GM12878 (cell line): ENCODE results near the gene ATP13A2. TPM values are rescaled to one million over a fixed set of nuclear protein-coding genes. Genes with fewer than 3 reads are reported as not detected.

ENCODE experiments used
- BCL11A ChIP-seq: IDR thresholded peaks from 2 replicates; pipeline ENCODE4 v1.6.1; 2011; ENCODE audit warnings: low read depth, low read length
- BHLHE40 ChIP-seq, 2 experiments: fragments of 450-650 bp in 1 of 2; IDR thresholded peaks; 2 replicates each; pipeline ENCODE4 v1.6.1; 2011 to 2017; ENCODE audit warnings: low read depth in 2 of 2, borderline replicate concordance in 1 of 2, improper control_type of control experiment in 1 of 2, low read length in 1 of 2, mild to moderate bottlenecking in 1 of 2
- CREB1 ChIP-seq: IDR thresholded peaks from 2 replicates; pipeline ENCODE4 v1.6.1; 2012; ENCODE audit warnings: low read depth, mild to moderate bottlenecking, inconsistent platforms
- DPF2 ChIP-seq: fragments of 450-650 bp; IDR thresholded peaks from 2 replicates; pipeline ENCODE4 v1.6.1; 2017; ENCODE audit warnings: mild to moderate bottlenecking
- EZH2 ChIP-seq: IDR thresholded peaks from 2 replicates; pipeline ENCODE4 v1.6.1; 2012; ENCODE audit warnings: low read depth, mild to moderate bottlenecking, control low read depth, inconsistent platforms, low read length, borderline replicate concordance; ENCODE audit not compliant: control insufficient read depth
- FOXM1 ChIP-seq: IDR thresholded peaks from 2 replicates; pipeline ENCODE4 v1.6.1; 2012; ENCODE audit warnings: low read depth, mild to moderate bottlenecking, inconsistent platforms, low read length, moderate library complexity
- NFIC ChIP-seq: IDR thresholded peaks from 2 replicates; pipeline ENCODE4 v1.6.1; 2012; ENCODE audit warnings: low read depth, mild to moderate bottlenecking, inconsistent platforms, low read length, moderate library complexity
- polyA plus RNA-seq, 11 experiments: library from polyadenylated mRNA; depleted of rRNA in 4 of 11; unstranded in 6 of 11; stranded (reverse) in 5 of 11; fragments of >200 nt; fragmentation: Nextera tagmentation in 4 of 11; fragmentation: Illumina TruSeq in 1 of 11; extraction: Ambion mirVana in 4 of 11; extraction: Trizol in 1 of 11; gene quantifications; 1 replicate in 1 of 11; 2 replicates in 10 of 11; pipeline versions ENCODE4 v1.2.1 to v1.2.3, GENCODE V29; 2011 to 2016; ENCODE audit warnings: inconsistent platforms in 2 of 11, missing spikeins in 2 of 11, low read depth in 1 of 11
- total RNA-seq, 4 experiments: library from RNA; depleted of rRNA in 3 of 4; stranded (reverse); fragments of >200 nt in 3 of 4; fragmentation: Illumina TruSeq in 1 of 4; extraction: Trizol in 1 of 4; gene quantifications; 2 replicates each; pipeline versions ENCODE4 v1.2.1 to v1.2.3, GENCODE V29; 2013 to 2021
- TF ChIP-seq, protein P1 (sequence below): fragments of 450-650 bp; formaldehyde crosslinking; IDR thresholded peaks from 2 replicates; pipeline ENCODE4 v1.4.0; 2020; ENCODE audit warnings: mild to moderate bottlenecking, moderate library complexity
- TF ChIP-seq, protein P2 (sequence below): fragments of 150-350 bp; IDR thresholded peaks from 2 replicates; pipeline ENCODE4 v1.6.1; 2014; ENCODE audit warnings: mild to moderate bottlenecking, low read depth, low read length
- TF ChIP-seq, protein P3 (sequence below): IDR thresholded peaks from 2 replicates; pipeline ENCODE4 v1.6.1; 2012; ENCODE audit warnings: improper control_type of control experiment, low read depth, low read length; ENCODE audit not compliant: insufficient replicate concordance

ATP13A2 gene
- total and polyA plus RNA-seq, 10 of the 15 experiments (the other 5 are each of a cell fraction or from before 2014, with no cell fraction given): 0.24 to 30.5 (median 8.0) TPM

DNA sequence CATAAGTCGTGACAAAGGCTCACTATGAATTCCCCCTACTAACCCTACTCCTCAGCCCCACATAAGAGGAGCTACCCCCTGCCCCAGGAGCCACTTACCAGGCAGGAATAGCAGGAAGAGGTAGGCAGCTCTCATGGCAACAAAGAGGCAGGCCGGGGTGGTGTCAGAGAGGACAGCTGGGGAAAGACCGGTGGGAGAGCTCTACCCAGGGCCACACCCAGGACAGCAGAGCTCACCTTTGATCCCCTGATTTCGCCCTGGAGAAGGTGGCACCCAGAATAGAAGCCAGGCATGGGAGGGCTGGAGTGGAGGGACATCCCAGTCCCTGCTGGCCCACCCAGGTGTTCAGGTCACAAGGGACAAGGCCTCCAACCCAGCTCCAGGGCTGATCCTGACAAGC is 33.6 kb downstream of the ATP13A2 start (continued):
- TF ChIP-seq, protein P1, sequence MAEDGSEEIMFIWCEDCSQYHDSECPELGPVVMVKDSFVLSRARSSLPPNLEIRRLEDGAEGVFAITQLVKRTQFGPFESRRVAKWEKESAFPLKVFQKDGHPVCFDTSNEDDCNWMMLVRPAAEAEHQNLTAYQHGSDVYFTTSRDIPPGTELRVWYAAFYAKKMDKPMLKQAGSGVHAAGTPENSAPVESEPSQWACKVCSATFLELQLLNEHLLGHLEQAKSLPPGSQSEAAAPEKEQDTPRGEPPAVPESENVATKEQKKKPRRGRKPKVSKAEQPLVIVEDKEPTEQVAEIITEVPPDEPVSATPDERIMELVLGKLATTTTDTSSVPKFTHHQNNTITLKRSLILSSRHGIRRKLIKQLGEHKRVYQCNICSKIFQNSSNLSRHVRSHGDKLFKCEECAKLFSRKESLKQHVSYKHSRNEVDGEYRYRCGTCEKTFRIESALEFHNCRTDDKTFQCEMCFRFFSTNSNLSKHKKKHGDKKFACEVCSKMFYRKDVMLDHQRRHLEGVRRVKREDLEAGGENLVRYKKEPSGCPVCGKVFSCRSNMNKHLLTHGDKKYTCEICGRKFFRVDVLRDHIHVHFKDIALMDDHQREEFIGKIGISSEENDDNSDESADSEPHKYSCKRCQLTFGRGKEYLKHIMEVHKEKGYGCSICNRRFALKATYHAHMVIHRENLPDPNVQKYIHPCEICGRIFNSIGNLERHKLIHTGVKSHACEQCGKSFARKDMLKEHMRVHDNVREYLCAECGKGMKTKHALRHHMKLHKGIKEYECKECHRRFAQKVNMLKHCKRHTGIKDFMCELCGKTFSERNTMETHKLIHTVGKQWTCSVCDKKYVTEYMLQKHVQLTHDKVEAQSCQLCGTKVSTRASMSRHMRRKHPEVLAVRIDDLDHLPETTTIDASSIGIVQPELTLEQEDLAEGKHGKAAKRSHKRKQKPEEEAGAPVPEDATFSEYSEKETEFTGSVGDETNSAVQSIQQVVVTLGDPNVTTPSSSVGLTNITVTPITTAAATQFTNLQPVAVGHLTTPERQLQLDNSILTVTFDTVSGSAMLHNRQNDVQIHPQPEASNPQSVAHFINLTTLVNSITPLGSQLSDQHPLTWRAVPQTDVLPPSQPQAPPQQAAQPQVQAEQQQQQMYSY (CRISPR knock-in tag): no peak
- TF ChIP-seq, protein P2, sequence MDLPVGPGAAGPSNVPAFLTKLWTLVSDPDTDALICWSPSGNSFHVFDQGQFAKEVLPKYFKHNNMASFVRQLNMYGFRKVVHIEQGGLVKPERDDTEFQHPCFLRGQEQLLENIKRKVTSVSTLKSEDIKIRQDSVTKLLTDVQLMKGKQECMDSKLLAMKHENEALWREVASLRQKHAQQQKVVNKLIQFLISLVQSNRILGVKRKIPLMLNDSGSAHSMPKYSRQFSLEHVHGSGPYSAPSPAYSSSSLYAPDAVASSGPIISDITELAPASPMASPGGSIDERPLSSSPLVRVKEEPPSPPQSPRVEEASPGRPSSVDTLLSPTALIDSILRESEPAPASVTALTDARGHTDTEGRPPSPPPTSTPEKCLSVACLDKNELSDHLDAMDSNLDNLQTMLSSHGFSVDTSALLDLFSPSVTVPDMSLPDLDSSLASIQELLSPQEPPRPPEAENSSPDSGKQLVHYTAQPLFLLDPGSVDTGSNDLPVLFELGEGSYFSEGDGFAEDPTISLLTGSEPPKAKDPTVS: no peak
- TF ChIP-seq, protein P3, sequence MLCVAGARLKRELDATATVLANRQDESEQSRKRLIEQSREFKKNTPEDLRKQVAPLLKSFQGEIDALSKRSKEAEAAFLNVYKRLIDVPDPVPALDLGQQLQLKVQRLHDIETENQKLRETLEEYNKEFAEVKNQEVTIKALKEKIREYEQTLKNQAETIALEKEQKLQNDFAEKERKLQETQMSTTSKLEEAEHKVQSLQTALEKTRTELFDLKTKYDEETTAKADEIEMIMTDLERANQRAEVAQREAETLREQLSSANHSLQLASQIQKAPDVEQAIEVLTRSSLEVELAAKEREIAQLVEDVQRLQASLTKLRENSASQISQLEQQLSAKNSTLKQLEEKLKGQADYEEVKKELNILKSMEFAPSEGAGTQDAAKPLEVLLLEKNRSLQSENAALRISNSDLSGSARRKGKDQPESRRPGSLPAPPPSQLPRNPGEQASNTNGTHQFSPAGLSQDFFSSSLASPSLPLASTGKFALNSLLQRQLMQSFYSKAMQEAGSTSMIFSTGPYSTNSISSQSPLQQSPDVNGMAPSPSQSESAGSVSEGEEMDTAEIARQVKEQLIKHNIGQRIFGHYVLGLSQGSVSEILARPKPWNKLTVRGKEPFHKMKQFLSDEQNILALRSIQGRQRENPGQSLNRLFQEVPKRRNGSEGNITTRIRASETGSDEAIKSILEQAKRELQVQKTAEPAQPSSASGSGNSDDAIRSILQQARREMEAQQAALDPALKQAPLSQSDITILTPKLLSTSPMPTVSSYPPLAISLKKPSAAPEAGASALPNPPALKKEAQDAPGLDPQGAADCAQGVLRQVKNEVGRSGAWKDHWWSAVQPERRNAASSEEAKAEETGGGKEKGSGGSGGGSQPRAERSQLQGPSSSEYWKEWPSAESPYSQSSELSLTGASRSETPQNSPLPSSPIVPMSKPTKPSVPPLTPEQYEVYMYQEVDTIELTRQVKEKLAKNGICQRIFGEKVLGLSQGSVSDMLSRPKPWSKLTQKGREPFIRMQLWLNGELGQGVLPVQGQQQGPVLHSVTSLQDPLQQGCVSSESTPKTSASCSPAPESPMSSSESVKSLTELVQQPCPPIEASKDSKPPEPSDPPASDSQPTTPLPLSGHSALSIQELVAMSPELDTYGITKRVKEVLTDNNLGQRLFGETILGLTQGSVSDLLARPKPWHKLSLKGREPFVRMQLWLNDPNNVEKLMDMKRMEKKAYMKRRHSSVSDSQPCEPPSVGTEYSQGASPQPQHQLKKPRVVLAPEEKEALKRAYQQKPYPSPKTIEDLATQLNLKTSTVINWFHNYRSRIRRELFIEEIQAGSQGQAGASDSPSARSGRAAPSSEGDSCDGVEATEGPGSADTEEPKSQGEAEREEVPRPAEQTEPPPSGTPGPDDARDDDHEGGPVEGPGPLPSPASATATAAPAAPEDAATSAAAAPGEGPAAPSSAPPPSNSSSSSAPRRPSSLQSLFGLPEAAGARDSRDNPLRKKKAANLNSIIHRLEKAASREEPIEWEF: no peak
- TF ChIP-seq DPF2 (no peak), CREB1 (no peak), EZH2 (no peak), NFIC (no peak), BHLHE40 (IDR thresholded peaks at IDR 0.05; ENCODE audit: borderline replicate concordance in 1 of 2, low read depth in 2 of 2, low read length in 1 of 2) (no peak), FOXM1 (no peak), BCL11A (no peak)
